DOHH2 (cell line): Measurements from ENCODE around the gene TNFRSF4.

Experiments used
- H3F3A ChIP-seq: fragments of 200-600 bp; sonication (generic), shearing (Covaris generic); 2 replicates; pipeline ENCODE4 v1.6.0; 2016; ENCODE audit warnings: antibody characterized with exemption, mild to moderate bottlenecking; ENCODE audit not compliant: control insufficient read depth, insufficient read depth
- H3K27ac ChIP-seq: fragments of 200-600 bp; sonication (generic); 2 replicates; pipeline ENCODE4 v1.5.1; 2014; ENCODE audit warnings: low read depth, mild to moderate bottlenecking, low read length, moderate library complexity
- H3K27me3 ChIP-seq: fragments of 200-600 bp; sonication (generic); 2 replicates; pipeline ENCODE4 v1.6.1; 2014; ENCODE audit warnings: mild to moderate bottlenecking, low read length, mixed read lengths; ENCODE audit not compliant: control insufficient read depth
- H3K36me3 ChIP-seq: fragments of 200-600 bp; sonication (generic); 2 replicates; pipeline ENCODE4 v1.6.1; 2014; ENCODE audit warnings: mild to moderate bottlenecking, low read length, moderate library complexity, mixed read lengths; ENCODE audit not compliant: control insufficient read depth
- H3K4me1 ChIP-seq: fragments of 200-600 bp; sonication (generic); 2 replicates; pipeline ENCODE4 v1.6.1; 2014; ENCODE audit warnings: mild to moderate bottlenecking, low read length, mixed read lengths; ENCODE audit not compliant: control insufficient read depth
- H3K4me2 ChIP-seq: fragments of 200-600 bp; sonication (generic); 2 replicates; pipeline ENCODE4 v1.6.0; 2014; ENCODE audit warnings: mild to moderate bottlenecking, low read length, moderate library complexity
- H3K4me3 ChIP-seq: fragments of 200-600 bp; sonication (generic); 2 replicates; pipeline ENCODE4 v1.5.1; 2014; ENCODE audit warnings: mild to moderate bottlenecking, low read length, mixed read lengths
- H3K79me2 ChIP-seq: fragments of 200-600 bp; sonication (generic); 2 replicates; pipeline ENCODE4 v1.6.1; 2014; ENCODE audit warnings: mild to moderate bottlenecking, low read length, mixed read lengths; ENCODE audit not compliant: control insufficient read depth
- H3K9me2 ChIP-seq: fragments of 200-600 bp; sonication (generic); replicated peaks from 2 replicates; pipeline ENCODE4 v1.6.1; 2014; ENCODE audit warnings: mild to moderate bottlenecking, low read length, mixed read lengths; ENCODE audit not compliant: control insufficient read depth
- H3K9me3 ChIP-seq: fragments of 200-600 bp; sonication (generic); 2 replicates; pipeline ENCODE4 v1.6.1; 2014; ENCODE audit warnings: antibody characterized with exemption, low read length, mixed read lengths; ENCODE audit not compliant: control insufficient read depth, insufficient read depth
- H4K20me1 ChIP-seq: fragments of 200-600 bp; sonication (generic); 2 replicates; pipeline ENCODE4 v1.6.0; 2014; ENCODE audit warnings: low read depth, mild to moderate bottlenecking, antibody characterized with exemption, low read length, moderate library complexity; ENCODE audit not compliant: control insufficient read depth, insufficient read depth
- EZH2phosphoT487 ChIP-seq: fragments of 200-600 bp; sonication (generic); IDR thresholded peaks from 2 replicates; pipeline ENCODE4 v1.6.1; 2017; ENCODE audit warnings: borderline replicate concordance, mild to moderate bottlenecking, antibody characterized with exemption, low read length, moderate library complexity, mixed read lengths
- TF ChIP-seq, protein P1 (sequence below): fragments of 200-600 bp; sonication (generic); IDR thresholded peaks from one replicate; pipeline ENCODE4 v1.5.1; 2014; ENCODE audit warnings: antibody characterized with exemption, mild to moderate bottlenecking, low read depth, low read length; ENCODE audit not compliant: poor library complexity, severe bottlenecking

TNFRSF4 gene

DNA sequence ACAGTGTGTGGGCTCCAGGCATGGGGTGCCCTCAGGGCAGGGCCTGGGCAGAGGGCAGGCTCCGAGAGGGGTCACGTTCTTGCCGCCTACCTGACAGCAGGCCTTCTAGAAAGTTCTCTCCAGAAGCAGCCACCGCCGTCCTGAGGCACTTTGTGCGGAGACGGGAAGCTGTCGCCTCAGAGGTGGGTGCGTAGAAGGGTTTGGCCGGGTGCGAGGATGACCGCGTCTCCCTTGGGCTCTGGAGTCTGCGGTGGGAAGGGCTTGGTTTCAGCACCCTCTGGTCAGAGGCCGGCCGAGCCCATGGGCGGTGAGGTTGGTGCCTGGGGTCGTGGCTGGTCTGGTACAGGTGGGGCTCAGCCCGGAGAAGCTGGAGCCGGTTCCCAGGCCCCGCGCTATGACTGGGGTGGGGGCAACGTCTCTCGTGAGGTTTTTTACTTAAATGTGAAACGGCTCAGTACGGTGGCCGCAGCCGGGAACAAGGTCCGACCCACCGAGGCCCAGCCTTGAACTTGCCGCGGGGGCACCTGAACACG is 50.3 kb downstream of the TNFRSF4 start:
- Histone ChIP-seq H3K9me3 (no peaks in the 10 kb centered on the region), H3K4me1 (peaks cover 2% of the 10 kb centered on the region), H3K79me2 (no peaks in the 10 kb centered on the region), H3K27ac (no peak overlapping the region), H3K9me2 (no peaks in the 10 kb centered on the region), H4K20me1 (no peaks in the 10 kb centered on the region), H3K4me2 (no peak overlapping the region), H3K27me3 (peaks cover 4% of the 10 kb centered on the region), H3K4me3 (no peak overlapping the region), H3K36me3 (no peaks in the 10 kb centered on the region), H3F3A (0 out of 2 replicates have a peak, but pooled peaks cover 2% of the 10 kb centered on the region)
- TF ChIP-seq EZH2phosphoT487 = no peak
- TF ChIP-seq, protein P1, sequence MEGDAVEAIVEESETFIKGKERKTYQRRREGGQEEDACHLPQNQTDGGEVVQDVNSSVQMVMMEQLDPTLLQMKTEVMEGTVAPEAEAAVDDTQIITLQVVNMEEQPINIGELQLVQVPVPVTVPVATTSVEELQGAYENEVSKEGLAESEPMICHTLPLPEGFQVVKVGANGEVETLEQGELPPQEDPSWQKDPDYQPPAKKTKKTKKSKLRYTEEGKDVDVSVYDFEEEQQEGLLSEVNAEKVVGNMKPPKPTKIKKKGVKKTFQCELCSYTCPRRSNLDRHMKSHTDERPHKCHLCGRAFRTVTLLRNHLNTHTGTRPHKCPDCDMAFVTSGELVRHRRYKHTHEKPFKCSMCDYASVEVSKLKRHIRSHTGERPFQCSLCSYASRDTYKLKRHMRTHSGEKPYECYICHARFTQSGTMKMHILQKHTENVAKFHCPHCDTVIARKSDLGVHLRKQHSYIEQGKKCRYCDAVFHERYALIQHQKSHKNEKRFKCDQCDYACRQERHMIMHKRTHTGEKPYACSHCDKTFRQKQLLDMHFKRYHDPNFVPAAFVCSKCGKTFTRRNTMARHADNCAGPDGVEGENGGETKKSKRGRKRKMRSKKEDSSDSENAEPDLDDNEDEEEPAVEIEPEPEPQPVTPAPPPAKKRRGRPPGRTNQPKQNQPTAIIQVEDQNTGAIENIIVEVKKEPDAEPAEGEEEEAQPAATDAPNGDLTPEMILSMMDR = no peak

DNA sequence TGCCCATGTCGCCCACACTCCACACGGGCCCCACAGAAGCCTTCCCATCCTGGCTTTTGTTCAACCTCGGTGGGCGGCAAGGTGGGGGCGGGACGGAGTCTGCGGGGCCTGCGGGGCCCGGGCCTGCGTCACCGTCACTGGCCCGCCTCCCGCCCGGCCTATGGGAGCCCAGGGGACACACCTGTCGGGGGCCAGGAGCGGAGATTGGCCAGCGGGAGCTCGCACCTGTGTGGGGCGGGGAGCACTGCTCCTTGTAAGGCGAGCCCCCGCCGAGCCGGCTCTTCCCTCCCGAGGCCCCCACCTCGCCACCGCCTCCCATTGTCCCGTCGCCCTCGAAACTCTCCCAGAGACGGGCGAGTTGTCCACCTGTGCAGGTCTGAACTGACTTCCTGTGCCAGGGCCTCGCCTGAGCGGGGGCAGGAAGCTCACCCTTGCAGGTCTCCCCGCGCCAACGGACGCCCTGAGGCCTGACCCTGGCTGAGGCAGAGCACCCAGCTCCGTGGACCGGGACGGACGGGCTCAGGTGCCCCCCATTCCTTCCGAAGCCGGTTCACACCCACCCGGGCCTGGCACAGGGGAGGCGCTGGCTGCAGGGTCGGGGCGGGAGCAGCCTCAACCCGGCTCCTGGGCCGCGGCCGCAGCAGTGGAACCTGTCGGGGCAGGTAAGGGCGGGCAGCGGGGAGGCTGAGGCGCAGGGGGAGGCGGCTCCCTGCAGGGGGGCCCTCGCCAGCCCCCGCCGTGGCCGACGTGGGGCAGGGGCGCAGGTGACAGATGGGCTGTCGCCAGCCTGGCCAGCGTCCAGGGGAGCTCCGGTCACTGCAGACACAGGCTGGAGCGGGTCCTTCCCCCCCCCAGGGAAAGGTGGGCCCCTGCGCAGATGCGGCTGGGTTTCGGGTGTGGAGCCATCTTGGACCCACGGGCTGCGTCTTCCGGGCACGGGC is 51.1 kb downstream of the TNFRSF4 start:
- H3F3A ChIP-seq = 0 out of 2 replicates have a peak, but pooled peaks cover 2% of the 10 kb centered on the region
- no peaks in the 10 kb centered on the region for H3K36me3 ChIP-seq
- H3K4me1 ChIP-seq = peaks cover 9% of the 10 kb centered on the region
- no peaks in the 10 kb centered on the region for H3K9me2 ChIP-seq
- H3K79me2 ChIP-seq = no peaks in the 10 kb centered on the region
- no peaks in the 10 kb centered on the region for H3K9me3 ChIP-seq
- H3K27me3 ChIP-seq = no peaks in the 10 kb centered on the region
- H4K20me1 ChIP-seq = no peaks in the 10 kb centered on the region
- TF ChIP-seq EZH2phosphoT487 = no peak
- TF ChIP-seq, protein P1 = no peak
- H3K27ac ChIP-seq = no peak overlapping the region
- H3K4me2 ChIP-seq = no peak overlapping the region
- no peak overlapping the region for H3K4me3 ChIP-seq

DNA sequence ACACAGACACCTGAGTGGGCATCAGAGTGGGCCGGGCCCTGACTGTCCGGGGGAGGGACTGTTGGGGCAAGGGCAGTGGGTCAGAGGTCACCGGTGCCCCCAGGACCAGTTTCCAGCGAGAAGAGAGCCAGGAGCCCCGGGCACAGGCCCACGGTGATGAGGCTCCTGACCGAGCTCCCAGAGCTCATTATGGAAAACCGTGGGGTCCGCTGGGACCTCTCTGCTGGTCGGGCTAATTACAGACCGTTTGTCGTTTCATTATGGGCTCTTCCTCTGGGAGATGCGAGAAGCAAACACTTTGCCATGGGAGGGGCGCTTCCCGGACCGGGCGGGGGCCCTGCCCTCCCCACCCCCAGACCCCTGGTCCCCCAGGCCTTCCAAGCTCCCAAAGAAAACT is 52.3 kb downstream of the TNFRSF4 start:
- TF ChIP-seq EZH2phosphoT487 = no peak
- TF ChIP-seq, protein P1 = no peak
- Histone ChIP-seq H4K20me1 (no peaks in the 10 kb centered on the region), H3K4me2 (no peak overlapping the region), H3K27ac (no peak overlapping the region), H3K9me3 (no peaks in the 10 kb centered on the region), H3K79me2 (no peaks in the 10 kb centered on the region), H3K27me3 (no peaks in the 10 kb centered on the region), H3F3A (0 out of 2 replicates have a peak, but pooled peaks cover 2% of the 10 kb centered on the region), H3K36me3 (no peaks in the 10 kb centered on the region), H3K4me1 (peaks cover 14% of the 10 kb centered on the region), H3K9me2 (no peaks in the 10 kb centered on the region), H3K4me3 (no peak overlapping the region)
